Rectal smooth muscle tissue (tissue), 1 donor: ENCODE results near the gene HASPIN.

ENCODE experiments used
- H3K27ac ChIP-seq: one replicate; pipeline ENCODE4 v1.7.0; 2013; ENCODE audit warnings: low read depth, low read length, inconsistent platforms
- H3K27me3 ChIP-seq: one replicate; pipeline ENCODE4 v1.7.0; 2013; ENCODE audit warnings: low read length; ENCODE audit not compliant: control insufficient read depth, insufficient read depth
- H3K36me3 ChIP-seq: one replicate; pipeline ENCODE4 v1.7.0; 2013; ENCODE audit warnings: low read length; ENCODE audit not compliant: control insufficient read depth, insufficient read depth
- H3K4me1 ChIP-seq: one replicate; pipeline ENCODE4 v1.7.0; 2013; ENCODE audit warnings: low read length; ENCODE audit not compliant: control insufficient read depth, insufficient read depth
- H3K4me3 ChIP-seq: one replicate; pipeline ENCODE4 v1.7.0; 2013; ENCODE audit warnings: low read length
- H3K9ac ChIP-seq: one replicate; pipeline ENCODE4 v1.7.0; 2013; ENCODE audit warnings: low read length

Gene HASPIN

GRCh38 chr17:3763777-3764170 is 40.1 kb downstream of the HASPIN start:
- Histone ChIP-seq H3K4me3 (no peak overlapping the region), H3K27ac (no peak overlapping the region), H3K36me3 (no peaks in the 10 kb centered on the region), H3K9ac (no peak overlapping the region), H3K4me1 (no peaks in the 10 kb centered on the region), H3K27me3 (no peaks in the 10 kb centered on the region)

GRCh38 chr17:3765981-3766380 is 42.3 kb downstream of the HASPIN start:
- Histone ChIP-seq H3K4me1 (no peaks in the 10 kb centered on the region), H3K36me3 (no peaks in the 10 kb centered on the region), H3K27me3 (no peaks in the 10 kb centered on the region), H3K27ac (no peak overlapping the region), H3K4me3 (no peak overlapping the region), H3K9ac (no peak overlapping the region)

- Histone ChIP-seq H3K9ac (no peak overlapping the region), H3K4me1 (no peaks in the 10 kb centered on the region)
These were observed 43.1 kb downstream of the HASPIN start for GRCh38 chr17:3766779-3767178.

GRCh38 chr17:3768341-3768740 is 44.6 kb downstream of the HASPIN start:
- Histone ChIP-seq H3K4me1 (no peaks in the 10 kb centered on the region), H3K27ac (no peak overlapping the region), H3K9ac (no peak overlapping the region), H3K4me3 (no peak overlapping the region), H3K27me3 (no peaks in the 10 kb centered on the region), H3K36me3 (no peaks in the 10 kb centered on the region)

More at GRCh38 chr17:3766779-3767178, 43.1 kb downstream of the HASPIN start:
- Histone ChIP-seq H3K4me3 (no peak overlapping the region), H3K36me3 (no peaks in the 10 kb centered on the region), H3K27me3 (no peaks in the 10 kb centered on the region), H3K27ac (no peak overlapping the region)

GRCh38 chr17:3768769-3769168 is 45.1 kb downstream of the HASPIN start:
- Histone ChIP-seq H3K4me3 (no peak overlapping the region), H3K27me3 (no peaks in the 10 kb centered on the region), H3K4me1 (no peaks in the 10 kb centered on the region), H3K27ac (no peak overlapping the region), H3K36me3 (no peaks in the 10 kb centered on the region), H3K9ac (no peak overlapping the region)

- Histone ChIP-seq H3K36me3 (no peaks in the 10 kb centered on the region), H3K27me3 (no peaks in the 10 kb centered on the region), H3K9ac (no peak overlapping the region), H3K4me3 (no peak overlapping the region), H3K4me1 (no peaks in the 10 kb centered on the region), H3K27ac (no peak overlapping the region)
These were observed 46.8 kb downstream of the HASPIN start for GRCh38 chr17:3770466-3770865.

- no peaks in the 10 kb centered on the region for H3K27me3 ChIP-seq
These were observed 47.4 kb downstream of the HASPIN start for GRCh38 chr17:3771140-3771539.

GRCh38 chr17:3772764-3773163 is 49.1 kb downstream of the HASPIN start:
- no peaks in the 10 kb centered on the region for H3K36me3 ChIP-seq
- H3K4me3 ChIP-seq, result no peak overlapping the region
- no peak overlapping the region for H3K27ac ChIP-seq
- no peaks in the 10 kb centered on the region for H3K4me1 ChIP-seq
- no peaks in the 10 kb centered on the region for H3K27me3 ChIP-seq
- no peak overlapping the region for H3K9ac ChIP-seq

More at GRCh38 chr17:3771140-3771539, 47.4 kb downstream of the HASPIN start:
- Histone ChIP-seq H3K4me1 (no peaks in the 10 kb centered on the region), H3K27ac (no peak overlapping the region), H3K9ac (no peak overlapping the region), H3K36me3 (no peaks in the 10 kb centered on the region), H3K4me3 (no peak overlapping the region)

- no peak overlapping the region for H3K27ac ChIP-seq
- no peak overlapping the region for H3K4me3 ChIP-seq
- no peaks in the 10 kb centered on the region for H3K4me1 ChIP-seq
- H3K27me3 ChIP-seq, result no peaks in the 10 kb centered on the region
- H3K36me3 ChIP-seq, result no peaks in the 10 kb centered on the region
- H3K9ac ChIP-seq, result no peak overlapping the region
These were observed 49.8 kb downstream of the HASPIN start for GRCh38 chr17:3773511-3773910.

GRCh38 chr17:3773966-3774365 is 50.3 kb downstream of the HASPIN start:
- Histone ChIP-seq H3K4me3 (no peak overlapping the region), H3K36me3 (no peaks in the 10 kb centered on the region), H3K4me1 (no peaks in the 10 kb centered on the region), H3K27me3 (no peaks in the 10 kb centered on the region), H3K9ac (no peak overlapping the region), H3K27ac (no peak overlapping the region)
